GM12878 (cell line): ENCODE results near the gene BSN. TPM values are rescaled to one million over a fixed set of nuclear protein-coding genes. Genes with fewer than 3 reads are reported as not detected.

ENCODE experiments used
- ATAC-seq: fragments of 200-7000 bp; cut with Tn5 transposase; 3 replicates; pipeline ENCODE4 v1.9.1; 2020; ENCODE audit warnings: mild to moderate bottlenecking, moderate library complexity
- BruUV-seq: library from RNA; stranded (reverse); fragments of 400-500 nt; replicated peaks from 2 replicates; lab custom pipeline; 2021; lab: Mats Ljungman, UMichigan
- CTCF ChIA-PET: fragments of 300-600 bp; sonication (Branson Sonifier 250); formaldehyde crosslinking; extraction: SDS; loops from one replicate; lab custom pipeline; 2021; ENCODE audit warnings: inconsistent platforms; lab: Yijun Ruan, JAX
- POLR2A ChIA-PET: fragments of 350-600 bp; formaldehyde crosslinking; extraction: SDS; loops from one replicate; lab custom pipeline; 2021; ENCODE audit warnings: inconsistent platforms; lab: Charles Lee
- RAD21 ChIA-PET: fragments of 300-600 bp; sonication (Branson Sonifier 250); formaldehyde crosslinking; loops from one replicate; lab custom pipeline; 2023; ENCODE audit warnings: antibody characterized with exemption; ENCODE audit not compliant: unreplicated experiment; lab: Charles Lee
- SMC1A ChIA-PET: fragments of 300-600 bp; sonication (Branson Sonifier 250); formaldehyde crosslinking; loops from one replicate; lab custom pipeline; 2023; ENCODE audit not compliant: unreplicated experiment, uncharacterized antibody; lab: Charles Lee
- DNase-seq: peaks from one replicate; pipeline ENCODE4 v3.0.0-alpha.2; 2011; ENCODE audit warnings: low read depth, low spot score
- FAIRE-seq: peaks from 3 replicates; lab custom pipeline; 2011; peaks lifted over from hg19 to GRCh38; lab: Jason Lieb, UNC
- H2AFZ ChIP-seq: 2 replicates; pipeline ENCODE4 v1.6.0; 2011; ENCODE audit warnings: low read depth, low read length, control low read depth; ENCODE audit not compliant: control insufficient read depth
- H3K27ac ChIP-seq: 2 replicates; pipeline ENCODE4 v1.5.1; 2011; ENCODE audit warnings: control low read depth; ENCODE audit not compliant: control insufficient read depth, insufficient read depth
- H3K27me3 ChIP-seq, 2 experiments: replicated peaks in 1 of 2; 2 replicates each; pipeline versions ENCODE4 v1.6.0 to v1.6.1; 2011; ENCODE audit warnings: low read length in 1 of 2; ENCODE audit not compliant: control insufficient read depth in 2 of 2, insufficient read depth in 2 of 2
- H3K36me3 ChIP-seq, 2 experiments: 2 replicates each; pipeline ENCODE4 v1.5.1; 2011; ENCODE audit warnings: low read length in 1 of 2; ENCODE audit not compliant: control insufficient read depth in 2 of 2, insufficient read depth in 2 of 2
- H3K4me1 ChIP-seq: 2 replicates; pipeline ENCODE4 v1.6.1; 2011; ENCODE audit warnings: mild to moderate bottlenecking, low read length, moderate library complexity, mixed read lengths; ENCODE audit not compliant: control insufficient read depth, insufficient read depth
- H3K4me2 ChIP-seq: 2 replicates; pipeline ENCODE4 v1.6.0; 2011; ENCODE audit warnings: control low read depth; ENCODE audit not compliant: control insufficient read depth, insufficient read depth
- H3K4me3 ChIP-seq: fragments of 200-600 bp; sonication (generic); 2 replicates; pipeline ENCODE4 v1.5.1; 2016
- H3K79me2 ChIP-seq: 2 replicates; pipeline ENCODE4 v1.6.0; 2011; ENCODE audit warnings: low read length; ENCODE audit not compliant: control insufficient read depth, insufficient read depth
- H3K9ac ChIP-seq: 2 replicates; pipeline ENCODE4 v1.8.0; 2011; ENCODE audit warnings: low read length, control low read depth, mixed read lengths; ENCODE audit not compliant: control insufficient read depth, insufficient read depth
- H3K9me3 ChIP-seq: replicated peaks from 3 replicates; pipeline ENCODE4 v1.5.1; 2011; ENCODE audit warnings: mild to moderate bottlenecking, low read length; ENCODE audit not compliant: control insufficient read depth, insufficient read depth
- H4K20me1 ChIP-seq: 2 replicates; pipeline ENCODE4 v1.6.0; 2011; ENCODE audit not compliant: control insufficient read depth, insufficient read depth
- ASH2L ChIP-seq: fragments of 300-600, 200-600 bp; sonication (generic); IDR thresholded peaks from 2 replicates; pipeline ENCODE4 v1.6.1; 2017; ENCODE audit warnings: low read depth, mild to moderate bottlenecking, borderline replicate concordance
- CBX5 ChIP-seq: sonication (generic); IDR thresholded peaks from 2 replicates; pipeline ENCODE4 v1.6.1; 2016; ENCODE audit warnings: low read depth, moderate library complexity, mild to moderate bottlenecking, inconsistent platforms
- IKZF2 ChIP-seq, 2 experiments: fragments of 450-650 bp; IDR thresholded peaks; 2 replicates each; pipeline ENCODE4 v1.6.1; 2017; ENCODE audit warnings: mild to moderate bottlenecking in 2 of 2, moderate library complexity in 2 of 2
- SPI1 ChIP-seq: IDR thresholded peaks from 2 replicates; pipeline ENCODE4 v1.6.1; 2011; ENCODE audit warnings: low read depth, mild to moderate bottlenecking, low read length, moderate library complexity, borderline replicate concordance; ENCODE audit not compliant: insufficient read depth
- WGBS: methylation state at CpG from one replicate; pipeline ENCODE4 v1.1.6; 2016; ENCODE audit warnings: low lambda C conversion rate; ENCODE audit not compliant: insufficient replicate concordance, insufficient coverage; ENCODE audit errors: missing lambda C conversion rate; 5-methylcytosine and 5-hydroxymethylcytosine counted together
- in situ Hi-C: fragments of 300-500 bp; cut with MboI; formaldehyde crosslinking; loops from 9 replicates; pipeline ENCODE4 v1.14.3; 2018; ENCODE audit warnings: mixed read lengths
- intact Hi-C: fragments of 100-400 bp; cut with micrococcal nuclease; formaldehyde crosslinking; loops from one replicate; pipeline ENCODE4 v1.14.2; 2022; ENCODE audit not compliant: unreplicated experiment
- polyA plus RNA-seq, 11 experiments: library from polyadenylated mRNA; depleted of rRNA in 4 of 11; unstranded in 6 of 11; stranded (reverse) in 5 of 11; fragments of >200 nt; fragmentation: Nextera tagmentation in 4 of 11; fragmentation: Illumina TruSeq in 1 of 11; extraction: Ambion mirVana in 4 of 11; extraction: Trizol in 1 of 11; gene quantifications; 1 replicate in 1 of 11; 2 replicates in 10 of 11; pipeline versions ENCODE4 v1.2.1 to v1.2.3, GENCODE V29; 2011 to 2016; ENCODE audit warnings: inconsistent platforms in 2 of 11, missing spikeins in 2 of 11, low read depth in 1 of 11
- total RNA-seq, 4 experiments: library from RNA; depleted of rRNA in 3 of 4; stranded (reverse); fragments of >200 nt in 3 of 4; fragmentation: Illumina TruSeq in 1 of 4; extraction: Trizol in 1 of 4; gene quantifications; 2 replicates each; pipeline versions ENCODE4 v1.2.1 to v1.2.3, GENCODE V29; 2013 to 2021

The BSN gene
- total and polyA plus RNA-seq, 10 of the 15 experiments (the other 5 are each of a cell fraction or from before 2014, with no cell fraction given) = under 0.01 to 0.19 (median 0.05) TPM; not detected in 1

GRCh38 chr3:49519916-49520385 lies 34.3 kb upstream of the BSN start:
- Histone ChIP-seq H3K9ac (no peak overlapping the region), H3K27ac (no peak overlapping the region), H3K4me1 (peaks cover 13% of the 10 kb centered on the region; the same call in 1 of the 2 replicates), H3K4me3 (no peak overlapping the region), H2AFZ (no peak overlapping the region), H3K4me2 (no peak overlapping the region), H3K79me2 (no peaks in the 10 kb centered on the region), H3K9me3 (no peaks in the 10 kb centered on the region), H3K36me3 (peaks cover 5 to 16% of the 10 kb centered on the region in 2 experiments; a peak in 3 of 4 replicates), H4K20me1 (no peaks in the 10 kb centered on the region), H3K27me3 (no peaks in the 10 kb centered on the region)
- FAIRE-seq (no peak), DNase-seq (no peak), ATAC-seq (peak; percentile 20; the same call in 2 of the 3 replicates)
- no TSS peak for BruUV-seq
- no peak for TF ChIP-seq CBX5
- CTCF ChIA-PET = interaction anchor here (1.7 kb wide), 1 partner anchor 20 kb away, joined by 3 read pairs; no protein-coding TSS in a partner anchor
- intact Hi-C loops = no loop called here
- POLR2A ChIA-PET = no interaction called here
- SMC1A ChIA-PET = interaction anchor here (1.8 kb wide), 1 partner anchor 8 kb away, joined by 4 read pairs; no protein-coding TSS in a partner anchor
- in situ Hi-C loops = no loop called here
- RAD21 ChIA-PET = interaction anchor here (1.0 to 1.3 kb wide), 2 partner anchors 21 to 65 kb away, joined by 3 read pairs; no protein-coding TSS in a partner anchor
- WGBS = 71% methylated on average over 2 of the region's 2 CpGs

GRCh38 chr3:49523756-49524747 lies 30.2 kb upstream of the BSN start:
- Histone ChIP-seq H3K27me3 (no peaks in the 10 kb centered on the region), H3K9me3 (no peaks in the 10 kb centered on the region), H3K4me3 (no peak overlapping the region), H3K4me2 (no peak overlapping the region), H3K4me1 (peaks cover 13% of the 10 kb centered on the region; the same call in 1 of the 2 replicates), H4K20me1 (no peaks in the 10 kb centered on the region), H3K36me3 (peaks cover 2 to 3% of the 10 kb centered on the region in 2 experiments; a peak in 2 of 4 replicates)
- intact Hi-C loops = no loop called here
- ATAC-seq (no peak), FAIRE-seq (peak; percentile 54)
- POLR2A ChIA-PET = interaction anchor here (2.0 kb wide), 1 partner anchor 54 kb away, joined by 6 read pairs; the partner anchor contains the start of gene DAG1
- SMC1A ChIA-PET = interaction anchor here (1.2 kb wide), 1 partner anchor 16 kb away, joined by 3 read pairs; no protein-coding TSS in a partner anchor
- in situ Hi-C loops = no loop called here
- CTCF ChIA-PET = no interaction called here
- RAD21 ChIA-PET = no interaction called here
- TF ChIP-seq SPI1 = peak; percentile 76
- no peak for TF ChIP-seq ASH2L
- peak in 1 of 2 experiments; percentile 24; a peak in 1 of 4 replicates for TF ChIP-seq IKZF2 (IDR thresholded peaks at IDR 0.05)
- TF ChIP-seq, all 136 proteins: peak for 2
- H3K27ac ChIP-seq = 0 out of 2 replicates have a peak overlapping the region, but pooled peaks have one; percentile 14
- WGBS = 78% methylated on average over 5 of the region's 5 CpGs
- BruUV-seq = no TSS peak
- no peaks in the 10 kb centered on the region for H3K79me2 ChIP-seq
- H3K9ac ChIP-seq = no peak overlapping the region
- DNase-seq = no peak
- no peak overlapping the region for H2AFZ ChIP-seq
